Thyroid gland (tissue), 4 donors: ENCODE measurements around the gene OGT.

Source experiments
- CTCF ChIP-seq, 6 experiments: fragments of 200-600 bp in 3 of 6; fragments of 450-650 bp in 3 of 6; sonication (generic) in 3 of 6; IDR thresholded peaks; one replicate each; pipeline ENCODE4 v1.5.1; 2016 to 2019; ENCODE audit warnings: antibody characterized with exemption in 6 of 6, mild to moderate bottlenecking in 2 of 6, inconsistent platforms in 1 of 6, moderate library complexity in 1 of 6
- POLR2A ChIP-seq, 2 donors: fragments of 450-650 bp; IDR thresholded peaks; one replicate each; pipeline ENCODE4 v1.6.1; 2017; ENCODE audit warnings: antibody characterized with exemption in 2 of 2, mild to moderate bottlenecking in 2 of 2, moderate library complexity in 1 of 2

GRCh38 chrX:71606536-71607216 lies 73.8 kb downstream of the OGT start:
- TF ChIP-seq CTCF (IDR thresholded peaks at IDR 0.05) (no peak), POLR2A (IDR thresholded peaks at IDR 0.05) (no peak)
